NB4 (cell line): ENCODE measurements around the gene POTEF.
"Not testable (repeated sequence)": the region's sequence is repeated elsewhere in the genome, so short reads cannot be mapped to it uniquely, and the experiment has no call there.

Source experiments
- DNase-seq: peaks from one replicate; pipeline ENCODE4 v3.0.0; 2010; ENCODE audit warnings: low read depth
- H3K4me3 ChIP-seq: one replicate; pipeline ENCODE4 v1.5.1; 2011; ENCODE audit warnings: mild to moderate bottlenecking, low read depth, low read length, moderate library complexity
- MYC ChIP-seq: IDR thresholded peaks from 2 replicates; pipeline ENCODE4 v1.6.1; 2011; ENCODE audit warnings: low read depth, low read length
- POLR2A ChIP-seq: IDR thresholded peaks from 2 replicates; pipeline ENCODE4 v1.6.1; 2011; ENCODE audit warnings: mild to moderate bottlenecking; ENCODE audit not compliant: insufficient read length; ENCODE audit errors: extremely low read depth
- TF ChIP-seq, protein P1 (sequence below): IDR thresholded peaks from one replicate; pipeline ENCODE4 v1.5.1; 2012; ENCODE audit warnings: low read depth, low read length
- TF ChIP-seq, protein P2 (sequence below): IDR thresholded peaks from 2 replicates; pipeline ENCODE4 v1.6.1; 2011; ENCODE audit warnings: low read depth, low read length

POTEF gene

DNA sequence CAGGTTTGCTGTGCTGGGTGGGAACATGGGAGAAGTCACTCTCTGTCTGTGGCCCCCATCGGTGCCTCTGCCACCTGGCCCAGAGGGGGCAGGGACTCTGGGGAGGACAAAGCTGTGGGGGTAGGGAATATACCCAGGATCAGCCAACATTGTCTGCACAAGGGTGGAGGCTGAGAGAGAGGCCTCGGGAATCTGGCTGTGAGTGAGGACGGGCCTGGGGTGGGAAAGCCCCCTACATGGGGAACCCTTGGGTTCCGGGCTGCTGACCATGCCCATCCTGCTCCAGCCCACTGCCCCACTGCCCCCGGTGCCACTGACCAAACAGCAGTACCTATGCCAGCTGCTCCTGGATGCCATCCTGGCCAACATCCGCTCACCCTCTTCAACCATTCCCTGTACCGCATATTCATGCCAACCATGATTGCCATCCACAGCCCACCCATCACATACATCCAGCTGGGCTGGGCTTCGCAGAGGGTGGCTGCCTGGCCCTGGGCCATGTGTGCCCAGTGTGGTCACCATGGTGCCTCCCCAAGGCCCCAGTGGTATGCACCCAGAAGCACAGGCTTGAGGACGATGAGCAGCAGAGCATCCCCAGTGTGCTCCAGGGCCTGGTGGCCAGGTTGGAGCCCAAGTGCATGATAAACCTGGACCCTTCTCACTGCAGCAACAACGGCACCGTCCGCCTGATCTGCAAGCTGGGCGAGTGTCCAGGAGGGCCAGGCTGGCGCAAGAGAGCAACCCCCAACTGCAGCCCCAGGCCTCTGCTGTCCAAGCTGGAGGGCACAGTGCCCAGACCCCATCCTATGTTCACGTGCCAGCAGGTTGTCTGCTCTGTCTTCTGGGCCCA is 6.9 kb upstream of the POTEF start:
- DNase-seq = no peak
- H3K4me3 ChIP-seq = no peak overlapping the region
- TF ChIP-seq, protein P1, sequence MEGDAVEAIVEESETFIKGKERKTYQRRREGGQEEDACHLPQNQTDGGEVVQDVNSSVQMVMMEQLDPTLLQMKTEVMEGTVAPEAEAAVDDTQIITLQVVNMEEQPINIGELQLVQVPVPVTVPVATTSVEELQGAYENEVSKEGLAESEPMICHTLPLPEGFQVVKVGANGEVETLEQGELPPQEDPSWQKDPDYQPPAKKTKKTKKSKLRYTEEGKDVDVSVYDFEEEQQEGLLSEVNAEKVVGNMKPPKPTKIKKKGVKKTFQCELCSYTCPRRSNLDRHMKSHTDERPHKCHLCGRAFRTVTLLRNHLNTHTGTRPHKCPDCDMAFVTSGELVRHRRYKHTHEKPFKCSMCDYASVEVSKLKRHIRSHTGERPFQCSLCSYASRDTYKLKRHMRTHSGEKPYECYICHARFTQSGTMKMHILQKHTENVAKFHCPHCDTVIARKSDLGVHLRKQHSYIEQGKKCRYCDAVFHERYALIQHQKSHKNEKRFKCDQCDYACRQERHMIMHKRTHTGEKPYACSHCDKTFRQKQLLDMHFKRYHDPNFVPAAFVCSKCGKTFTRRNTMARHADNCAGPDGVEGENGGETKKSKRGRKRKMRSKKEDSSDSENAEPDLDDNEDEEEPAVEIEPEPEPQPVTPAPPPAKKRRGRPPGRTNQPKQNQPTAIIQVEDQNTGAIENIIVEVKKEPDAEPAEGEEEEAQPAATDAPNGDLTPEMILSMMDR = no peak
- TF ChIP-seq POLR2A = no peak
- TF ChIP-seq, protein P2, sequence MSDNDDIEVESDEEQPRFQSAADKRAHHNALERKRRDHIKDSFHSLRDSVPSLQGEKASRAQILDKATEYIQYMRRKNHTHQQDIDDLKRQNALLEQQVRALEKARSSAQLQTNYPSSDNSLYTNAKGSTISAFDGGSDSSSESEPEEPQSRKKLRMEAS = no peak
- TF ChIP-seq MYC = no peak

DNA sequence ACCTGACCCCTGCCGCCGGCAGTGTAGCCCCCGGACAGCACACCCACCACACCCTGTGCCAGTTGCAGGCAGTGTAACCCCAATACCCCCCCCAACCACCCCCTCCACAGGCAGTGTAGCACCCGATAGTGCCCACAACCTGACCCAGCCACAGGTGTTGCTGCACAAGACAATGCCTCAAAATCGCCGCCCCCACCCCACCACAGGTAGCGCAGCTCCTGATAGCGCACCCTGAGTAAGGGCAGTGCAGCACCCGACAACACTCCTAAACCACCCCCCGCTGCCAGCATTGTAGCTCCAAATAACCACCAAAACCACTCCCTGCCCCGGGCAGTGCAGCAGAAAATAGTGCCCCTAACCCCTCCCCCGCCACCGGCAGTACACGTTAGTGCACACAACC is 558 bp downstream of the POTEF start:
- not testable (repeated sequence) for DNase-seq, H3K4me3 ChIP-seq

DNA sequence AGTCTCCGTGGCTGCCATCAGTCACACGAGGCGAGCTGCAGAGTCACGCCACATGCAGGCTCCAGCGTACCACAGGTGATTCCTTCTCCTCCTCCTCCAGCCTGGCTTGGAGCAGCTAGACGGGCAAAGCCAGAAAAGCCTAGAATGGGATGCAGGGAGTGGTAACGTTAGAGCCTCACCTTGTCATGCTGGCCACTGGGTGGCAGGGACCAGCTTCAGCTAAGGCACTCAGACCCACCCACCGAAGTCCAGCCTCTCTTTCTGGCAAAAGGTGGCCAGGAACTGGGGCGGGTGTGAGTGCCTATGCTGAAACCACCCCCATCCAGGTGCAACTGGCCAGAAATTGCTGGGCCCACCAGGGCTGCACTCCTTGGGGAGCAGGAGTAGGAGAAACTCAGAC is 1.3 kb downstream of the POTEF start:
- DNase-seq, H3K4me3 ChIP-seq: not testable (repeated sequence)

DNA sequence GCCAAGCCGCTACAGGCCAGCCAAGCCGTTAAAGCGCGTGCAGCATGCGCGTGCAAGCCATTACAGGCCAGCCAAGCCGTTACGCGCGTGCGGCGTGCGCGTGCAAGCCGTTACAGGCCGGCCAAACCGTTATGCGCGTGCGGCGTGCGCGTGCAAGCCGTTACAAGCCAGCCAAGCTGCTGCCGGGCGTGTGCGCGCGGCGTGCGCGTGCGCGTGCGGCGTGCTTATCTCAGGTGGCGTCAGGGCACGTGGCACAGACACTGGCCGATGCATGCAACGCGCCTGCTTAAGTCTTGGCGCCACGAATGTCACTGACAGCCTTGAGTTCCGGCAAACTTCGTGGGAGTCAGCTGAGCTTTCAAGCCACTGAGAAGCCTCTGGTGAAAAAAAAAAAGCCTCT is 8.1 kb downstream of the POTEF start:
- not testable (repeated sequence) for DNase-seq, H3K4me3 ChIP-seq

DNA sequence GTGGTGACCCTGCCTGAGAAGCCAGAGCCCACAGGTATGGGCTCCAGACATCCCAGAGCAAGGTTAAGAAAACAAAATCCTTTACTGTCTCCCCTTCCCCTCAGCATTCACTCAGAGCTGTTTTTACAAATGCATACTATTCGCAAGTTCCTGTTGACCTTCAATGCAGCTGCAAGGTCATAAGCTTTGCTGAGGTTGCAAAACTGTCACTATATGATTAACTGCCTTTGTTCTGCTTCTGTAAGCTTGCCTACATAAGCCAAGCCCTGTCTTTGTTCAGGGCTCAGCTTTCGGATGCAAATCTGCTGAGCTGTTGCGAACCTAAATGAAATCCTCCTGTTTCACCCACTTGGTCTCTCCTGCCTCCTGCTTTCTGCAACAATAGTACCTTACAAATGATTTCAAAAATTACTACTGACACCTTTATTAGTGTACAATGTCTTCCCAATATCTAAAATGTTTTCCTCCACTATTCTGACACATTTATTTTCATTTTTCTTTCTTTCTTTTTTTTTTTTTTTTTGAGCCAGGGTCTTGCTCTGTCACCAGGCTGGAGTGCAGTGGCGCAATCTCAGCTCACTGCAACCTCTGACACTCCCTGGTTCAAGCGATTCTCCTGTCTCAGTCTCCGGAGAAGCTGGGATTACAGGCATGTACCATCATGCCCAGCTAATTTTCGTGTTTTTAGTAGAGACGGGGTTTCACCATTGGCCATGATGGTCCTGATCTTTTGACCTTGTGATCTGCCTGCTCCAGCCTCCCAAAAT is 26.2 kb downstream of the POTEF start:
- DNase-seq = peak; percentile 0
- not testable (repeated sequence) for H3K4me3 ChIP-seq

DNA sequence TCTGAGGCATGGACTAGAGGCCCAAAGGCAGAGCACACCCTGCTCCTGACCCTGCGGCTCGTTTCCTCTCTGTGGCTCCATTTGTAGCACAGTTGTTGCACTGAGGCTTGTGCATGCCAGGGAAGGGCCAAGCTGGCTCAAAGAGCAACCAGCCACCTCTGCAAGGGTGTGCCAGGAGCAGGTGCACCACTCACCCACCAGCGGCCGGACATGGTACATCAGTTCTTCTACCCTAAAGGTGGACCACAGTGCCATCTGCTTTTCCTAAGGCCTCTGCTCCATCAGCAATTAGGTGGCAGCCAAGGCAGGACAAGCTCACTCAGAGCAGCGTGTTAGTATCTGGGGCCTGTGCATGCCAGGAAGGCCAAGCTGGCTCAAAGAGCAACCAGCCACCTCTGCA is 66.4 kb downstream of the POTEF start:
- not testable (repeated sequence) for DNase-seq, H3K4me3 ChIP-seq

DNA sequence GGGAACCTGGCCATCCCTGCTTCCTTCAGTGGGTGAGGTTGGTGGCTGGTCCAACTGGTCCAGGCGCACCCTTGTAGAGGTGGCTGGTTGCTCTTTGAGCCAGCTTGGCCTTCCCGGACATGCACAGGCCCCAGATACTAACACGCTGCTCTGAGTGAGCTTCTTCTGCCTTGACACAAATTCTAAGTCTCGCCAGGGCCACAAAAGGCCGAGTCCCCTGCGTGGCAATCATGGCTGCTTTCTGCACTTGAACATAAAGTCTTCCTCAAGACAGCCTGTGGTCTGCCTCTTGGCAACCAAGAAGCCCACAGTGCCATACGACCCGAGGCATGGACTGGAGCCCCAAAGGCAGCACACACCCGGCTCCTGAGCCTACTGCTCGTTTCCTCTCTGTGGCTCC is 69.0 kb downstream of the POTEF start:
- DNase-seq, H3K4me3 ChIP-seq: not testable (repeated sequence)

DNA sequence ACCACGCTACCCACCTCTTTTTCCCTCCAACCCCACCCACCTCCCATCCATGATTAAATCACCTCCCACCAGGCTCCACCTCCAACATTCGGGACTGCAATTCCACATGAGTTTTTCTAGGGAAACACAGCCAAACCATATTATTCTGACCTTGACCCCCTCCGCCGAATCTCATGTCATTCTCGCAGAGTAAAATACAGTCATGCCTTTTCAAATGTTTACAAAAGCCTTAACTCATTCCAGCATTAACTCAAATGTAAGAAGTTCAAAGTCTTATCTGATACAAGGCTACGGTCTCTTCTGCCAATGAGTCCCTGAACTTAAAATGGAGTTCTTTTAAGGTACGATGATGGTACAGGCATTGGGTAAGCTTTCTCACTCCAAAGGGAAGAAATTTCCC is 72.7 kb downstream of the POTEF start:
- not testable (repeated sequence) for H3K4me3 ChIP-seq, DNase-seq

DNA sequence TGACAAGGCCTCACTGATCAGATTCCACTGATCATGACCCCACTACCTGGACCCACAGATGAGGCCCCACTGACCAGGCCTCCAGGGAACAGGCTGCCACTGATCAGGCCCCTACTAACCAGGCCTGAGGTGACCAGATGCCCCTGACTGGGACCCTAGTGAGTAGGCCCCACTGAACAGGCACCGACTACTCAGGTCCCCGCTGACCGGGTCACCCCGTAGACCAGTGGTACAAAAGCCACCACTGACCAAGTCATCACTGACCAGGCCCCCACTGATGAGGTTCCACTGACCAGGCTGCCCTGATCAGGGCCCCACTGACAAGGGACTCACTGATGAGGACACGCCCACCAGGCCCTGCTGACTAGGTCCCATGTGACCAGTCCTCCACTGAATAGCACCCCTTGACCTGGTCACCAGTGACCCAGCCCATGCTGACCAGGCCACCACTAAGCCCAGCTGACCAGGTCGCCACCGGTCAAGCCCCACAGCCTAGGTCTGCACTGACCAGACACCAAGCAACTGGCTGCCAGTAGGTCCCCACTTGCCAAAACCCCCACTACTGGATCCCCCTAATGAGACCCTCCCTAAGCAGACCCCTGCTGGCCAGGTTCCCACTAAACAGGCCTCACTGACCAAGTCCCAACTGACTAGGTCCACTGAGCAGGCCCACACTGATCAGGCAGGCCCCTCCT is 75.7 kb downstream of the POTEF start:
- not testable (repeated sequence) for DNase-seq, H3K4me3 ChIP-seq

DNA sequence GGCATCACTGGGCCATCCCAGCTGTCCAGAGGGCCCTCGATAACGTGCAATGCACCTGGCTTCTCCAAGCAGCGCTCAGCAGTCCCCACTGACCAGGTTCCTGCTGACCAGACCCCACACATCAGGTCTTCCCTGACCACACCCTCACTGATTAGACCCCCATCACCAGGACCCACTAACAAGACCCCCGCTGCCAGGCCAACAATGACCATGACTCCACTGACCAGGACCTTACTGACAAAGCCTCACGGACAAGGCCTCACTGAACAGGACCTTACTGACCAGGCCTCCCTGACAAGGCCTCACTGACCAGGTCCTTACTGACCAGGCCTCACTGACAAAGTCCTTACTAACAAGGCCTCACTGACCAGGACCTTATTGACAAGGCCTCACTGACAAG is 76.6 kb downstream of the POTEF start:
- H3K4me3 ChIP-seq, DNase-seq: not testable (repeated sequence)

DNA sequence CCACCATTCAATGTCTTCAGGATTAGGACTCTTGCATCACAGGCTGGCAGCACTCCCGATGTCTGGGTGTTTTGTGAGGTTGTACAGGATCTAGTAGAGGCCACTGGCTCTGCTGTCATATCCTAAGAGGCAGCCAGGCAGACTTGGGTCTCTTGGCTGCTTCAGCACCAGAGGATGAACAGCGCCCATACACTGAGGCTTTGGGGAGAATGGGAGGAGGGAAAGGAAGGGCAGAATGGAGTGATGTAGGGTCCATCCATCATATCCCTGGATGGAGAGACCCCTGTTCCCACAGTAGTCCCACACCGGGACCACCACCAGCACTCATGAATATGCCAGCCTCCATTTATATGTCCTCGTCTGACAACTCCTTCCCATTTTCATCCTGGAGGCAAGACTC is 80.6 kb downstream of the POTEF start:
- not testable (repeated sequence) for H3K4me3 ChIP-seq, DNase-seq

DNA sequence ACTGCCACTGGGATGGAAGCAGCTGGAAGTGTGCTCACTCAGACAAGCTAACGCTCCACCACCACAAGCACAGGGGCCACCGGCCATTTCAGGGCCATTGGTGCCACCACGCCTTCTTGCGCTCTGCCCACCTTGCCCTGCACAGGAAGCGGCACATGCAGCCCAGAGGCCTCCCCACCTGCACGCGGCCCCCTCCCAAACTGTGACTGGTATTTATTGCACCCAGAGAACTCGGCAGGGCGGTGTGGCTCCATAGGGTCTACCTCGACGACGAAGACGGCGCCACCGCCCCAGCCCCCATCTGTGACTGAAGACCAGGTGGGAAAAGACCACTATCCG is 90.8 kb downstream of the POTEF start:
- not testable (repeated sequence) for H3K4me3 ChIP-seq, DNase-seq

DNA sequence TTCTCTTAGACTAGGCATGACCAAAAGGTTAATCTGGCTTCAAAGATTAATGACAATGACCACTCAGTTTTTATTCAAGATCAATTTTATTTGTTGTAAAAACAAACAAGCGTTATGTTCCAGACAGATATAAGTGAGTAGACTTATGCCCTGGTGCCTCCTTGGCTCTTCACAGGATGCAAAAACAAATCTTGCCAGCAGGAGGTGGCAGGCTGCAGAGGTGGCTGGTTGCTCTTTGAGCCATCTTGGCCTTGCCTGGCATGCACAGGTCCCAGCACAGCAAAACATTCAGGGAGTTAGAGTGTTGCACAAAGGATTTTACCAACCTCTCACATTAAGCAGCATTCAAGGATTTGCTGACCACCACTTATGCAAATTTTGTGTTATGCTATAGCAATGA is 103.1 kb downstream of the POTEF start:
- peak; percentile 8 for DNase-seq
- H3K4me3 ChIP-seq = not testable (repeated sequence)
